Kidney (tissue), 14 donors: ENCODE data around the gene POLR1B. TPM values are rescaled to one million over a fixed set of nuclear protein-coding genes. Genes with fewer than 3 reads are reported as not detected.

Experiments used
- DNase-seq, 5 donors: peaks; one replicate each; pipeline ENCODE4 v3.0.0-alpha.2; 2013 to 2020
- FAIRE-seq: peaks from 2 replicates; lab custom pipeline; 2012; peaks lifted over from hg19 to GRCh38; lab: Jason Lieb, UNC
- H3K27ac ChIP-seq, 2 donors: one replicate each; pipeline ENCODE4 v1.7.0; 2013; ENCODE audit warnings: low read depth in 2 of 2, low read length in 2 of 2, inconsistent platforms in 1 of 2
- H3K27me3 ChIP-seq: one replicate; pipeline ENCODE4 v1.7.1; 2013; ENCODE audit warnings: low read length, inconsistent platforms; ENCODE audit not compliant: control insufficient read depth, insufficient read depth
- H3K36me3 ChIP-seq, 3 donors: one replicate each; pipeline versions ENCODE4 v1.7.0 to v1.7.1; 2013; ENCODE audit warnings: low read length in 3 of 3, control low read depth in 1 of 3, inconsistent platforms in 1 of 3; ENCODE audit not compliant: insufficient read depth in 3 of 3, control insufficient read depth in 2 of 3
- H3K4me1 ChIP-seq, 3 donors: one replicate each; pipeline versions ENCODE4 v1.7.0 to v1.7.1; 2013; ENCODE audit warnings: low read length in 3 of 3, inconsistent platforms in 1 of 3, low read depth in 1 of 3; ENCODE audit not compliant: control insufficient read depth in 2 of 3, insufficient read depth in 2 of 3
- H3K4me3 ChIP-seq, 3 donors: one replicate each; pipeline versions ENCODE4 v1.7.0 to v1.8.1; 2013; ENCODE audit warnings: low read length in 3 of 3, control low read depth in 1 of 3, inconsistent platforms in 1 of 3
- H3K9ac ChIP-seq, 3 donors: one replicate each; pipeline versions ENCODE4 v1.7.0 to v1.7.1; 2013; ENCODE audit warnings: low read length in 3 of 3, control low read depth in 1 of 3, inconsistent platforms in 1 of 3
- H3K9me3 ChIP-seq, 3 donors: one replicate each; pipeline versions ENCODE4 v1.7.0 to v1.7.1; 2013; ENCODE audit warnings: low read length in 3 of 3, control low read depth in 1 of 3, inconsistent platforms in 1 of 3; ENCODE audit not compliant: control insufficient read depth in 2 of 3, insufficient read depth in 1 of 3
- CTCF ChIP-seq: IDR thresholded peaks from 3 replicates; pipeline ENCODE4 v1.5.1; 2012; ENCODE audit warnings: mild to moderate bottlenecking, moderate library complexity, borderline replicate concordance; ENCODE audit not compliant: insufficient read depth; ENCODE audit errors: extremely low read depth
- intact Hi-C: fragments of 100-400 bp; cut with DNase I; formaldehyde crosslinking; loops from one replicate; pipeline ENCODE4 v1.11.1; 2022
- polyA plus RNA-seq: library from polyadenylated mRNA; stranded (reverse); fragments of 350-450 nt; fragmentation: Illumina TruSeq; extraction: RNeasy Lipid Tissue Mini Kit (QIAGEN cat#74804); gene quantifications from one replicate; pipeline ENCODE4 v1.2.3, GENCODE V29; 2014; ENCODE audit warnings: low read depth, low replicate concordance; ENCODE audit not compliant: insufficient read depth
- total RNA-seq: library from RNA; stranded (reverse); fragmentation: NEBNext Ultra II Directional; extraction: Animal tissue kit (Norgen Biotek cat#: 25700); gene quantifications from one replicate; pipeline ENCODE4 v1.2.1, GENCODE V29; 2021
- donor health status: control.
- donor health status: control.
- donor health status: control.
- donor health status: control.
- donor health status: control.
- donor health status: DM: yes; HTN: yes; CAD: no.
- donor health status: Normal renal cell carcinoma (clear cell type).

Gene POLR1B
- total and polyA plus RNA-seq, 2 donors from 2014 or later = 6.0 to 24.4 TPM

- H3K4me1 ChIP-seq = peaks cover 0 to 3% (median 0%) of the 10 kb centered on the region in 3 donors
- FAIRE-seq (no peak), DNase-seq (no peak)
- no peaks in the 10 kb centered on the region for H3K27me3 ChIP-seq
- no peak for TF ChIP-seq CTCF
- H3K27ac ChIP-seq = no peak overlapping the region
- no peak overlapping the region for H3K9ac ChIP-seq
- no peaks in the 10 kb centered on the region for H3K36me3 ChIP-seq
- H3K9me3 ChIP-seq = no peaks in the 10 kb centered on the region
- intact Hi-C loops = loop anchor here (10.0 kb wide), 1 partner anchor 122 kb away; the partner anchor contains the start of gene NT5DC4
- H3K4me3 ChIP-seq = no peak overlapping the region
Observed at GRCh38 chr2:112602917-112603316, 60.7 kb downstream of the POLR1B start.

DNA sequence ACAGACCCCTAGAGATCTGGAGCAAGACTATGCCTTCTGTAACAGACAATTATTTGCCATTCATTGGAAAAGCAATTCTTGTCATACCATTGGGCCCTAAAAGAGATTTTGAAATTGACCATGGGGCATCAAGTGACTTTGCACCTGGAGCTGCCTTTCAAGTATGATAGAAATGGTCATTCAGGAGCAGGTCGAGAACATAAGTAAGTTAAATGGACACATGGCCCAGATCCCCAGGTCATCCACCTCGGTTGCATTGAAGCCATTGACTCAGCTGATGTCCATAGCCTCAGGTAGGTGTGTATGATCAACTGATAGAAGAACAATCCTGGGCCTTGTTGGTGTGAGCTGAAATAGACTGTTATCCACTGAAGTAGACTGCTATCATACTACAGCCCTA is 61.5 kb downstream of the POLR1B start:
- intact Hi-C loops = loop anchor here (10.0 kb wide), 1 partner anchor 121 kb away; the partner anchor contains the start of gene NT5DC4
- no peak for DNase-seq
- H3K27ac ChIP-seq = no peak overlapping the region
- no peaks in the 10 kb centered on the region for H3K27me3 ChIP-seq
- H3K9ac ChIP-seq = no peak overlapping the region
- TF ChIP-seq CTCF = no peak
- no peaks in the 10 kb centered on the region for H3K36me3 ChIP-seq
- H3K9me3 ChIP-seq = no peaks in the 10 kb centered on the region
- peaks cover 0 to 3% (median 0%) of the 10 kb centered on the region in 3 donors for H3K4me1 ChIP-seq
- H3K4me3 ChIP-seq = no peak overlapping the region
- FAIRE-seq = no peak

- intact Hi-C loops = loop anchor here (10.0 kb wide), 1 partner anchor 120 kb away; the partner anchor contains the start of gene NT5DC4
- TF ChIP-seq CTCF = no peak
- Histone ChIP-seq H3K27ac (no peak overlapping the region), H3K9ac (no peak overlapping the region), H3K4me1 (peaks cover 0 to under 1% (median 0%) of the 10 kb centered on the region in 3 donors), H3K27me3 (no peaks in the 10 kb centered on the region), H3K9me3 (no peaks in the 10 kb centered on the region), H3K36me3 (no peaks in the 10 kb centered on the region), H3K4me3 (no peak overlapping the region)
- FAIRE-seq (no peak), DNase-seq (no peak)
Observed at GRCh38 chr2:112604952-112605351, 62.7 kb downstream of the POLR1B start.

DNA sequence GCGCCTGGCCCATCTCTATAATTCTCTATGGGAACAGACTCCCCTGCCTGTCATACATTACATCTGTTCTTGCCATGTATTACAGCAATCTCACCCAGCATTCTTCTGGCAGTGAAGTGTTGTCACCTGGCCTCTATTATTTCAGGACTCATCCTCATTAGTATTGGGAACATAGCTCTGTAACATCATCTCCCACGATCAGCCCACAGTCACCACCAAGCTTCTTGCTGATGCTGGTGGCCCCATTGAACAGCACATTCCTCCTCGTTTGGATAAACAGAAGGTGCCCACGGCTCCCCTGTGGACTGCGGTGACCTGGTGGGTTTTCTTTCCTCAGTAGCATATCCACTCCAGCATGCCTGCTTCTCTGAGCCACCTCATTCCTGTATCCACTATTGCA is 63.7 kb downstream of the POLR1B start:
- no peak overlapping the region for H3K9ac ChIP-seq
- TF ChIP-seq CTCF = no peak
- no peak overlapping the region for H3K27ac ChIP-seq
- intact Hi-C loops = loop anchor here (10.0 kb wide), 1 partner anchor 119 kb away; the partner anchor contains the start of gene NT5DC4
- H3K4me3 ChIP-seq = no peak overlapping the region
- H3K27me3 ChIP-seq = no peaks in the 10 kb centered on the region
- no peaks in the 10 kb centered on the region for H3K4me1 ChIP-seq
- DNase-seq (no peak), FAIRE-seq (no peak)
- H3K36me3 ChIP-seq = no peaks in the 10 kb centered on the region
- H3K9me3 ChIP-seq = no peaks in the 10 kb centered on the region
